ENCODE measurements around the gene MYBPH. TPM values are rescaled to one million over a fixed set of nuclear protein-coding genes. Genes with fewer than 3 reads are reported as not detected.

Gene MYBPH
- total and polyA plus RNA-seq, 7 donors = not detected

DNA sequence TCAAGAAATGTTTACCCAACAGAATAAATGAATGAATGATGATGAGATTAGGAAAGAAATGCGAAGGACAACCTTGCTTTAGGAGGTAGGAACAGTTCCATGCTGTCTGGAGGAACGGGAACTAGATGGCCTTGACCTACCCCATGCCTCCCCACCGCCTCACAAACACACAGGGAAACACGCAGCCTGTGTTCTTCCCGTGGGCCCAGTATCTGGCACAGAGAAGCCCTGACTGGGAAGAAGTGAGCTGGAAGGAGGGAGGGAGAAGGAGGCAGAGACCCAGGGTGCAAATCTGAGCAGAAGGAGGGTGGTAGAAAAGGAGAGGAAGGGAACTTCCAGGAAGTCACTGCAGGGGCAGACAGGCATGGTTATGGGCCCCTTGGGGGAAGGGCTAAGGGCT, 51.6 kb downstream of the MYBPH start:
- H3K27ac ChIP-seq = no peak overlapping the region
- TF ChIP-seq EP300 (IDR thresholded peaks at IDR 0.05) = no peak
- no peak for TF ChIP-seq POLR2AphosphoS5 (IDR thresholded peaks at IDR 0.05)
- TF ChIP-seq, protein P1, sequence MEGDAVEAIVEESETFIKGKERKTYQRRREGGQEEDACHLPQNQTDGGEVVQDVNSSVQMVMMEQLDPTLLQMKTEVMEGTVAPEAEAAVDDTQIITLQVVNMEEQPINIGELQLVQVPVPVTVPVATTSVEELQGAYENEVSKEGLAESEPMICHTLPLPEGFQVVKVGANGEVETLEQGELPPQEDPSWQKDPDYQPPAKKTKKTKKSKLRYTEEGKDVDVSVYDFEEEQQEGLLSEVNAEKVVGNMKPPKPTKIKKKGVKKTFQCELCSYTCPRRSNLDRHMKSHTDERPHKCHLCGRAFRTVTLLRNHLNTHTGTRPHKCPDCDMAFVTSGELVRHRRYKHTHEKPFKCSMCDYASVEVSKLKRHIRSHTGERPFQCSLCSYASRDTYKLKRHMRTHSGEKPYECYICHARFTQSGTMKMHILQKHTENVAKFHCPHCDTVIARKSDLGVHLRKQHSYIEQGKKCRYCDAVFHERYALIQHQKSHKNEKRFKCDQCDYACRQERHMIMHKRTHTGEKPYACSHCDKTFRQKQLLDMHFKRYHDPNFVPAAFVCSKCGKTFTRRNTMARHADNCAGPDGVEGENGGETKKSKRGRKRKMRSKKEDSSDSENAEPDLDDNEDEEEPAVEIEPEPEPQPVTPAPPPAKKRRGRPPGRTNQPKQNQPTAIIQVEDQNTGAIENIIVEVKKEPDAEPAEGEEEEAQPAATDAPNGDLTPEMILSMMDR (IDR thresholded peaks at IDR 0.05) = no peak
- TF ChIP-seq POLR2A (IDR thresholded peaks at IDR 0.05) = no peak
- no peak for DNase-seq
- H3K4me1 ChIP-seq = peaks cover 0 to 27% (median 21%) of the 10 kb centered on the region in 4 donors
- no peaks in the 10 kb centered on the region for H3K36me3 ChIP-seq
- H3K4me3 ChIP-seq = no peak overlapping the region
- peaks cover 0 to 63% (median 24%) of the 10 kb centered on the region in 3 donors for H3K27me3 ChIP-seq
- 39 to 66% methylated on average over 5 of the region's 5 CpGs for WGBS, 2 donors
- H3K9me3 ChIP-seq = no peaks in the 10 kb centered on the region
- intact Hi-C loops (cut with DNase I) = no loop called here

DNA sequence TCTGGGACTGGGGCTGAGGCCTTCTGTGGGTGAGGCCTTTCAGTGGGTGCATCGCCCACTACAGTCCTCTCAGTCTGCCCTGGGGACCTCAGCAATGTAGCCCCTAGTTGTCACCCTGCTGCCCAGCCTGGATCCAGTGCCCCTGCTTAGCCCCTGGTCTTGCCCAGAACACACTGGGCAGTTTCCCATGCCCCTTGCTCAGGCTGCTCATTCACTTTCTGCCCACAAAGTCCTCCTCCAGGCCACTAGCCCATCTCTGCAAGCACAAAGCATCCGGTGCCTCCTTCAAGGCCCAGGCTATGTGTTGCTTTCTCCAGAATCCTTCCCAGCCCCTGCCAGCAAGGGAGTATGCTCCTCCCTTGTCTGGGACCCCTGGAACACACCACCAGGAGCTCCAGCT, 53.5 kb downstream of the MYBPH start:
- peaks cover 0 to 71% (median 40%) of the 10 kb centered on the region in 3 donors for H3K27me3 ChIP-seq
- H3K27ac ChIP-seq = no peak overlapping the region
- peaks cover 0 to 19% (median 9%) of the 10 kb centered on the region in 4 donors for H3K4me1 ChIP-seq
- TF ChIP-seq POLR2A (IDR thresholded peaks at IDR 0.05) (no peak), EP300 (IDR thresholded peaks at IDR 0.05) (no peak), POLR2AphosphoS5 (IDR thresholded peaks at IDR 0.05) (no peak)
- intact Hi-C loops (cut with DNase I) = no loop called here
- H3K36me3 ChIP-seq = no peaks in the 10 kb centered on the region
- 90 to 93% methylated on average over 2 of the region's 2 CpGs for WGBS, 2 donors
- no peak overlapping the region for H3K4me3 ChIP-seq
- DNase-seq = peak; percentile 17
- no peaks in the 10 kb centered on the region for H3K9me3 ChIP-seq

DNA sequence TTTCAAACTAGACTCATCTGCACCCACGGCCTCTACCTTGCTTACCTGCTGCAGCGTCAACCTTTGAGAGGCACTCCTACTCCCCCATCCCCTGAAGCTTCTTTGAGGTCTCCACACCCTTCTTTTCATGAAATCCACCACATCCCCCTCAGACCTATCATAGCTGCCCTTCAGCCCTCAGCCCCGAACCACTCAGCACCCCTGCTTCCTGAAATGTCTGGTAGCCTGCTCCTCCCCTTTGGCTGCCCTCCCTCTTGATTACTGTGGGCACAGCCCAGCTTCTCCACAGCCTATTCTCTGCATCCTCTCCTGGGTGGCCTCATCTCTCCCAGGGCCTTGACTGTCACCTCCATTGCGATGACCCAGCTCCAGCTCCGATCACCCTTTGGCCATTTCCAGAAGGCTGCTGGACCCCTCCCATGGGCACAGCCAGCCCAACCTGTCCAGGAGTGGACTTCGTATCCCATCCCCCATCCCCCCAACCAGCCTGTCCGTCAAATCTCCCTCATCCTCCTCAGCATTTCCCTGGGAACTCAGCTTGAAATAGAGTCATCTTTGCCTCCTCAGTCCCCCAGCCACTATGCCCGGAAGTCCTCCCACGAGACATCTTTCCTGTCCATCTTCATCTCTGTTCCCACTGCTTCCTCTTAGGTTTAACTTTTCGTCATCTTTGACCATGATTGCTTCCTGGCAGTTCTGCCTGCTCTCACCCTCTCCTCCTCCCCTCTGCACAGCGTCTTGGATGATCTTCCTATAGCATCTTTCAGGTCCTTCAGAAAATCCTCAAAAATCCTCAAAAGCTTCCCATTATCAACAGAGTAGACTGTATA, 54.2 kb downstream of the MYBPH start:
- peak; percentile 26 for DNase-seq
- TF ChIP-seq, protein P1 (IDR thresholded peaks at IDR 0.05) = no peak
- TF ChIP-seq POLR2A (IDR thresholded peaks at IDR 0.05) (no peak), POLR2AphosphoS5 (IDR thresholded peaks at IDR 0.05) (no peak), EP300 (IDR thresholded peaks at IDR 0.05) (no peak)
- H3K36me3 ChIP-seq = no peaks in the 10 kb centered on the region
- no peak overlapping the region for H3K4me3 ChIP-seq
- H3K4me1 ChIP-seq = peaks cover 0 to 11% (median 6%) of the 10 kb centered on the region in 4 donors
- WGBS, 2 donors = 53 to 59% methylated on average over 11 of the region's 11 CpGs
- intact Hi-C loops (cut with DNase I) = loop anchor here (2.0 kb wide), 1 partner anchor 83 kb away; no protein-coding TSS in a partner anchor
- H3K27me3 ChIP-seq = peaks cover 0 to 71% (median 32%) of the 10 kb centered on the region in 3 donors
- no peaks in the 10 kb centered on the region for H3K9me3 ChIP-seq
- H3K27ac ChIP-seq = no peak overlapping the region

DNA sequence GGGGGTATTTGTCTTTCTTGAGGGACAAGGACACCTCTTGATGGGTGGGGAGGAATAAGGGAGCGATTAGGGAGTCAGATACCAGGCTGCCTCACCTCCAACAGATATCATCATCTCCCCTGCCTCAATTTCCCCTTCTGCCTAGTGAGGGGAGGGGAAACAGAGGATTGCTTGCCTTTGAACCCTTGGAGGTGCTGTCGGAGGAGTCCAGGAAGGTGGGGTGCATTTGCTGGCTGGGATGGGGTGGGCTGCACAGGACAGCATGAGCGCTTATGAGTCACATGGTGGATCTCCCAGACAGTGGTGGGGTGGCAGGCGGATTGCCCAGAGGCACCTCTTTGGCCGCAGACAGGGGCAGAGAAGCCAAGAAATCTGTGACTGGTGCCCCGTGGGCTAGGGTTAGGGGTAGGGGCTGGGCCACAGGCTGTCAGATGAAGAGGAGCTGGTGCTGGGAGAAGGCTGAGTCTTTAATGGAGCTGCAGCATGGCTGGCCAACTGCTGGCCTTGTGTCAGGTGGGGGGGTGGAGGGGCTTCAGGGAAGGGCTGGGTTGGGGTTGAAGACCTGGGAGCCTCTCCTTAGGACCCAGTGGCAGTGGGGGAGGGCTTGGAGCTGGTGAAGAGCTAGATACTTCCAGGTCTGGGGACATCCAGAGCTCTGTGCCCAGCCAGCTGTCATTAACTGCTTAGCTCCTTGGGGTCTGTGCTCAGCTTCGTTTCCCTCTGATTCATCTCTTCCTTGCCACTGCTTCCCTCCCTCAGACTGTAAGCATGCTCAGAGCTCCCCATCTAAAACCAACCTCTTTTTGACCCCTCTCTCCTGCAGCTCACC, 55.1 kb downstream of the MYBPH start:
- H3K27ac ChIP-seq = no peak overlapping the region
- no peaks in the 10 kb centered on the region for H3K9me3 ChIP-seq
- DNase-seq = peak; percentile 46
- WGBS, 2 donors = 76 to 79% methylated on average over 7 of the region's 7 CpGs
- no peak overlapping the region for H3K4me3 ChIP-seq
- H3K36me3 ChIP-seq = no peaks in the 10 kb centered on the region
- TF ChIP-seq POLR2A (IDR thresholded peaks at IDR 0.05) (no peak), EP300 (IDR thresholded peaks at IDR 0.05) (no peak), POLR2AphosphoS5 (IDR thresholded peaks at IDR 0.05) (no peak)
- TF ChIP-seq, protein P1 (IDR thresholded peaks at IDR 0.05) = no peak
- intact Hi-C loops (cut with DNase I) = loop anchor here (2.0 kb wide), 1 partner anchor 82 kb away; no protein-coding TSS in a partner anchor
- peaks cover 0 to 7% (median 4%) of the 10 kb centered on the region in 4 donors for H3K4me1 ChIP-seq
- H3K27me3 ChIP-seq = peaks cover 0 to 68% (median 31%) of the 10 kb centered on the region in 3 donors

Other genes with a start within 250 kb of the MYBPH start
- 10 to 100 TPM; 12.9 to 23.9 (median 15.9) TPM for gene KLHL12, start 248.6 kb downstream of the MYBPH start, total RNA-seq
- gene KLHL12, start 248.6 kb downstream of the MYBPH start, polyA plus RNA-seq = 10 to 100 TPM; 17.6 to 27.0 (median 23.6) TPM
- 10 to 100 TPM; 57.4 to 76.2 (median 65.8) TPM for gene ADIPOR1, start 217.5 kb downstream of the MYBPH start, total RNA-seq
- gene ADIPOR1, start 217.5 kb downstream of the MYBPH start, polyA plus RNA-seq = 10 to 100 TPM; 54.4 to 82.9 (median 79.8) TPM
- gene CYB5R1, start 208.6 kb downstream of the MYBPH start, total RNA-seq = 10 to 100 TPM; 24.6 to 45.3 (median 36.2) TPM
- 10 to 100 TPM in 1 of 3 donors, 1 to 10 TPM in 2; 8.6 to 27.1 (median 9.6) TPM for gene CYB5R1, start 208.6 kb downstream of the MYBPH start, polyA plus RNA-seq
- gene TMEM183A, start 168.5 kb downstream of the MYBPH start, total RNA-seq = 10 to 100 TPM; 71.7 to 99.4 (median 88.2) TPM
- 100 to 1,000 TPM in 1 of 3 donors, 10 to 100 TPM in 2; 72.5 to 108 (median 77.5) TPM for gene TMEM183A, start 168.5 kb downstream of the MYBPH start, polyA plus RNA-seq
- 10 to 100 TPM in 1 of 4 donors, 1 to 10 TPM in 3; 1.1 to 15.0 (median 2.8) TPM for gene PPFIA4, start 149.3 kb downstream of the MYBPH start, total RNA-seq
- under 1 TPM in 1 of 3 donors, not detected in 2; 0.52 TPM for gene PPFIA4, start 149.3 kb downstream of the MYBPH start, polyA plus RNA-seq
- not detected for gene MYOG, start 89.8 kb downstream of the MYBPH start, total RNA-seq
- gene MYOG, start 89.8 kb downstream of the MYBPH start, polyA plus RNA-seq = not detected
- 1 to 10 TPM in 1 of 4 donors, under 1 TPM in 1, not detected in 2; 0.33 to 1.1 TPM for gene ADORA1, start 48.1 kb downstream of the MYBPH start, total RNA-seq
- gene ADORA1, start 48.1 kb downstream of the MYBPH start, polyA plus RNA-seq = 1 to 10 TPM in 1 of 3 donors, under 1 TPM in 1, not detected in 1; 0.92 to 1.3 TPM
- gene CHI3L1, start 10.9 kb upstream of the MYBPH start, total RNA-seq = 1 to 10 TPM in 3 of 4 donors, not detected in 1; 2.2 to 9.1 (median 2.6) TPM
- gene CHI3L1, start 10.9 kb upstream of the MYBPH start, polyA plus RNA-seq = 10 to 100 TPM in 1 of 3 donors, 1 to 10 TPM in 2; 1.2 to 28.8 (median 4.9) TPM
- gene CHIT1, start 53.8 kb upstream of the MYBPH start, total RNA-seq = not detected
- under 1 TPM in 1 of 3 donors, not detected in 2; 0.98 TPM for gene CHIT1, start 53.8 kb upstream of the MYBPH start, polyA plus RNA-seq
- gene BTG2, start 129.7 kb upstream of the MYBPH start, total RNA-seq = 100 to 1,000 TPM in 3 of 4 donors, 10 to 100 TPM in 1; 66.0 to 397 (median 180) TPM
- gene BTG2, start 129.7 kb upstream of the MYBPH start, polyA plus RNA-seq = 10 to 100 TPM; 37.2 to 81.0 (median 63.7) TPM
- gene FMOD, start 175.3 kb upstream of the MYBPH start, total RNA-seq = 10 to 100 TPM; 32.9 to 64.5 (median 40.4) TPM
- gene FMOD, start 175.3 kb upstream of the MYBPH start, polyA plus RNA-seq = 10 to 100 TPM in 2 of 3 donors, 1 to 10 TPM in 1; 9.5 to 30.6 (median 17.5) TPM

Data from sigmoid colon (tissue), 7 donors.